ENCODE measurements around the gene TMEM92.

Gene TMEM92

DNA sequence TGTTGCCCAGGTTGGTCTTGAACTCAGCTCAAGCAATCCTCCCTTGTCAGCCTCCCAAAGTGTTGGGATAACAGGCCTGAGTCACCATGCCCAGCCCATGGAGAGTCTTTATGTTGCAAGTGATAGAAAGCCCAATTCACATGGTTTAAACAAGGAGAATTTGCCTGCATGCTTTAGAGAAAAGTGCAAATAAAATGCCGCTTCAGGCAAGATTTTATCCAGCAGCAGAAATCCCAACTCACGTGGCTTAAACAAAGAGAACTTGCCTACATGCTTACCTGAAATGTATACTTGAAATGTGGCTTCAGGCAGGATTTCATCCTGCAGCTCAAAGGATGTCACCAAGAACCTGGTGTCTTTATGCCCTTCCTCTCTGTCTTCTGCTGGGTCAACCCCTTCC, 42.9 kb downstream of the TMEM92 start:
- H3K4me3 ChIP-seq (ENCODE audit: low read depth, low read length): no peak overlapping the region
- DNase-seq (ENCODE audit: low read depth): no peak

DNA sequence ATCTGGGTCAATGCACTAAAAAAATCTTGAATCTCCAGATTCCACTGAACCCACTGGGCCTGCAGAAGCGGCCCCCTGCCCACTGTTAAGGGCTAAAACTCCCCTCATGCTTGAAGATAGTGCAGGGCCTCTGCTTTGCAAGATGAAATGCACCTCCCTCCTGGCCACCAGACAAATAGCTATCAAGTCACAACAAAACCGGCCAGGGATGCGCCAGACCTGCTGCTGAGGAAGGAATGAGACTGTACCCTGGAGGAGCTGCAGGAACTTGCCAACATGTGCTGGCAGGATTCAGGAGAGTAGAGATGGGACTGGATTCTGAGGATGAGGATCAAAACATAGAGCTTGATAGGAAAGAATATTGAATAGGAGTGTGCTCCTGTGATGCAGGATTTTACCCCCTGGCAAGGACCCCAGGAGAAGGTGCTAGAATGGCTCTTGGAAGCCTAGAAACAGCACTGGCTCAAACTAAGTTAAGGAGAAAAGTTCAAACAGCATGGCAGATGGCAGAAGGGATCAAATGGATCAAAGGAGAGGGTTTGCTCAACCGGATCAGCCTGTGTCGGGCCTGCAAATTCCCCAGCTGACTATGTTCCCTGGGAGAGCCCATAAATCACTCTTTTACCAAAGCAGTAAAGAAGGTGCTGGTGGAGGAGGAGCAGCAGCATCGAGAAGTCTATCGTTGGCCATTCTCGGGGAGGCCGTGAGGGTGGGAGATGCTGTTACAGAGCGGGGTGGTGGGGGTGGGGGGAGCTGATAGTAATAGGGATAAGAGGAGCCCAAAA, 44.4 kb downstream of the TMEM92 start:
- no peak overlapping the region for H3K4me3 ChIP-seq (ENCODE audit: low read depth, low read length)
- no peak for DNase-seq (ENCODE audit: low read depth)

DNA sequence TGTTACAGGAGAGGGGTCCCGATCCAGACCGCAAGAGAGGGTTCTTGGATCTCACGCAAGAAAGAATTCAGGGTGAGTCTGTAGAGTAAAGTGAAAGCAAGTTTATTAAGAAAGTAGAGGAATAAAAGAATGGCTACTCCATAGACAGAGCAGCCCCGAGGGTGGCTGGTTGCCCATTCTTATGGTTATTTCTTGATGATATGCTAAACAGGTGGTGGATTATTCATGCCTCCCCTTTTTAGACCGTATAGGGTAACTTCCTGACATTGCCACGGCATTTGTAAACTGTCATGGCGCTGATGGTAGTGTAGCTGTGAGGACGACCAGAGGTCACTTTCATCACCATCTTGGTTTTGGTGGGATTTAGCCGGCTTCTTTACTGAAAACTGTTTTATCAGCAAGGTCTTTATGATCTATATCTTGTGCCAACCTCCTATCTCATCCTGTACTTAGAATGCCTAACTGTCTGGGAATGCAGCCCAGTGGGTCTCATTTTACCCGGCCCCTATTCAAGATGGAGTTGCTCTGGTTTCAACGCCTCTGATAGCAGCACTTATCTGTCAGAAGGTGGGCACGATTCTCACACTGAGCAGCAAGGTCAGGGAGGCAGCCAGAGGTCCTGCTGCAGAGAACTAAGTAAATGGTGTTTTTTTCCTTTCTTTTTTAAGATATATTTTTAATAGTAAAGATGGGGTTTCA, 45.2 kb downstream of the TMEM92 start:
- no peak for DNase-seq (ENCODE audit: low read depth)
- no peak overlapping the region for H3K4me3 ChIP-seq (ENCODE audit: low read depth, low read length)

DNA sequence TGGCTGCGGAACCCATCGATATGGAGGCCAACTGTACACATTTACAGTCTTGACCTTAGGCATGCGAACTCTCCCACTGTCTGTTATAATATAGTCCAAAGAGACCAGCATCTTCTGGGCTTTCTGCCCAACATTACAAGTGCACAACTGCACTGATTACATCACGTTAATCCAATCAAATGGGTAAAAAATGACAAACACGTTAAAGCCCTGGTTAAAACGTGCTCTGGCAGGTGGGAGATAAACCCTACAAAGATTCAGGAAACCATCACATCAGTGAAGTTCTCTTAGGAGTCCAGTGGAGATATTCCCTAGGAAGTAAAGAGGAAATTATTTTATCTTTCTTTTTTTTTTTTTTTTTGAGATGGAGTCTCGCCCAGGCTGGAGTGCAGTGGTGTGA, 48.0 kb downstream of the TMEM92 start:
- no peak overlapping the region for H3K4me3 ChIP-seq (ENCODE audit: low read depth, low read length)
- no peak for DNase-seq (ENCODE audit: low read depth)

DNA sequence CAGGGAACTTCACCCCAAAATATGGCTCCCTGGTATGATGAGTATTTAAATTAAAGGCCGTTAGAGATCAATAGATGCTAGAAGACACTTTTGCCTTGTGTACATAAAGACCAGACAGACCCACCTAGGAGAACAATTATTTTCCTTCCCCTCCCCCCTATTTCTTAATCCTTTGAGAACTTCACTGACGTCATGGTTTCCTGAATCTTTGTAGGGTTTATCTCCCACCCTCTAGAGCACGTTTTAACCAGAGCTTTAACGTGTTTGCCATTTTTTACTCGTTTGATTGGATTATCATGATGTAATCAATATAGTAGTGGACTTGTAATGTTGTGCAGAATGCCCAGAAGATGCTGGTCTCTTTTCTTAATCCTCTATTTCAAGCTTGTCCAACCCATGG, 48.8 kb downstream of the TMEM92 start:
- no peak for DNase-seq (ENCODE audit: low read depth)
- no peak overlapping the region for H3K4me3 ChIP-seq (ENCODE audit: low read depth, low read length)

- no peak overlapping the region for H3K4me3 ChIP-seq (ENCODE audit: low read depth, low read length)
- DNase-seq (ENCODE audit: low read depth): no peak
Measured at GRCh38 chr17:50325906-50326305, 51.6 kb downstream of the TMEM92 start.

DNA sequence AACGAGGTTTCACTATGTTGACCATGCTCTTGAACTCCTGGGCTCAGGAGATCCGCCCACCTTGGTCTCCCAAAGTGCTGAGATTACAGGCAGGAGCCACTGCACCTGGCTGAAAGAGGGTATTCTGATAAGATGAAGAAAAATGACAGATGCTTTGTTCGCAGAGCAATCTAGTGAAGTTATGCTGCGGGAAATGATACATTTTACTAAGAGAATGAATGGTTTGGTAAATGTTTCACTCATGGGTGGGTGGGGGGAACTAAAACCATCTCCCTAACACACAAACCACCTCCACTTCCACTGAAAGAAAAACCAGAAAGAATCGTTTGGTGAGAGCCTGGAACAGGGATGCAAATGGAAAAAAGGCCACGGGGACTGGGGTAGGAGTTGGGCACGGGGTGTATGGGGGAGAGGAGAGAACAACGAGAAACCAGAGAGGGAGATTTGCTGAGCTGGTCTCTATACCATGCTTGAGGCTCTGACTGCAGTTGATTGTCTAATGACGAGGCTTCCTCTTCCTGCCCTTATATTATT, 52.6 kb downstream of the TMEM92 start:
- no peak overlapping the region for H3K4me3 ChIP-seq (ENCODE audit: low read depth, low read length)
- no peak for DNase-seq (ENCODE audit: low read depth)

GRCh38 chr17:50328363-50329325, 54.4 kb downstream of the TMEM92 start:
- H3K4me3 ChIP-seq (ENCODE audit: low read depth, low read length): no peak overlapping the region

DNA sequence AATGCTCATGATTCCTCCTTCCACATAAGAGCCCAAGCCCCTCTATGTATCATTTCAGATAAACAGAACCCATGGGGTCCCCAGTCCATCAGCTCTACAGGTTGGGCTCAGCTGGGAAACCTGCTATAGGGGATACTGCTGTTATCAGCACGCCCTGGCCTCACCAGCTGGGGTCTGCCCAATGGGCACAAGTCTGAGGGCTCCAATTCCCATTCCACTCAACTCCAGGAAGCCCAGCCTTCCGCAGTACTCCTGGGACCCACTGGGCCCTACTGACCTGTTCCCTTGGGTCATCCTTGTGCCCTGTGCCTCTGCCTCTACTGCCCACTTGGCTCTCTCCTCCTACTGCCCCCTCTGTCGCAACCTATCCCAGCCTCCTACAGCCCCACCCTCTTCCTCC, 55.5 kb downstream of the TMEM92 start:
- no peak overlapping the region for H3K4me3 ChIP-seq (ENCODE audit: low read depth, low read length)
- no peak for DNase-seq (ENCODE audit: low read depth)

More at GRCh38 chr17:50328363-50329325, 54.4 kb downstream of the TMEM92 start:
- no peak for DNase-seq (ENCODE audit: low read depth)

- DNase-seq (ENCODE audit: low read depth): no peak
Measured at GRCh38 chr17:50330151-50330775, 56.0 kb downstream of the TMEM92 start.

More at GRCh38 chr17:50330151-50330775, 56.0 kb downstream of the TMEM92 start:
- H3K4me3 ChIP-seq (ENCODE audit: low read depth, low read length): no peak overlapping the region

All from skeletal muscle cell (primary cell).